ENCODE measurements around the gene NKAIN2.

NKAIN2 gene

DNA sequence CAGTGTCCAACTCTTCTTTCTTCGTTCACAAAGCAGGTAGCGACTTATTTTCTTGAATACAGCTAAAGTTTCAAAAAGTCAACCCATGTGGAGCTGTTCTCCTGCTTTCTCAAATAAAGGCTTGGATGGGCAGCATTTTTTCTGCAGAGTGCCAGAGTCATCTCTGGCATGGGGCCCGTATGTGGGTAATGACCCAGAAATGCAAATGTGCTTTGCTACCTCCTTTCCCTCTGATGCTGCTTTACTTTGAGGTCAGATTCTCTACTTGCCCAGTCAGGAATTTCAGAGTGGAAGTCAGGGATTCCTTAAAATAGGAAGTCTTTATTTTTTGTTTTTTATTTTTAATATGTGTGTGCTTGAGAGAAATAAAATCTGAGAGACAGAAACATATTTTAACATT lies 4.9 kb downstream of the NKAIN2 start:
- DNase-seq (ENCODE audit: low spot score): no peak

- DNase-seq (ENCODE audit: low spot score): no peak
Measured at GRCh38 chr6:123810214-123810613, 6.5 kb downstream of the NKAIN2 start.

GRCh38 chr6:123810948-123811347 lies 7.3 kb downstream of the NKAIN2 start:
- no peak for DNase-seq (ENCODE audit: low spot score)

GRCh38 chr6:123811378-123811777 lies 7.7 kb downstream of the NKAIN2 start:
- DNase-seq (ENCODE audit: low spot score): no peak

- DNase-seq (ENCODE audit: low spot score): no peak
Measured at GRCh38 chr6:123812621-123813020, 9.0 kb downstream of the NKAIN2 start.

DNA sequence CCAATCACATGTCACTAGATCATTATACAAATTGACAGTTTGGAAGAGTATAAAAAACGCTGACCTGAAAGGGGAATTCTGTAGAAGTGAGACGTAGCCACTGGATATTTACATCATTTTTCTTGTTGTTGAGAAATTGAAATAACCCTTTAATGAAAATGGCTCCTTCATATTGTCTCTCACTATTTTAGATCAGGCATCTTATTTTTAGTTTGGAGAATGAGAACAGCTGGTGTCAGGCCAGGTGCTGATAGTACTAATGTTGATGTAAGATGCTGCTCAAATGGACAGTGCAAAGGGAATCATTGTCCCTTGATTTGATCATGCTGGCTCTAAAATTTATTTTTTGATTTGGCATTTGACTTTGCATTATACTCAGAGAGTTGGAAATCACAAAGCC lies 17.4 kb downstream of the NKAIN2 start:
- no peak for DNase-seq (ENCODE audit: low spot score)

- DNase-seq (ENCODE audit: low spot score): no peak
Measured at GRCh38 chr6:123829302-123829953, 25.8 kb downstream of the NKAIN2 start.

DNA sequence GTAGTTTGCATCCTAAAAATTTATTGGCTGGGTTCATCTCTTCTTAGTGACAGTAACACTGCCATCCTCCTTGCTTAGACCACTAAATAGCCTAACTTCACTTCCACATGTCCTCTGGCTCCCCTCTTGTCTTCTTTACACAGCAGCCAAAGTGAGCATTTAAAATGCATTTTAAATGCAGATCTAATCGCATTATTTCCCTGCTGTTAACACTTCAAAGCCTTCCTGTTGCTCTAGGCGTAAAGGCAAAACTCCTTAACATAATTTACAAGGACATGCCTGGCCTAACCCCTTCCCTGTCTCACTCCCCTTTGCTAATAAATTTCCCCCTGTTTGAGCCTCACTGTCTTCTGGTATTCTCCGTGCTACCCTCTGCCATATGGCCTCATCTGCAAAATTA lies 26.5 kb downstream of the NKAIN2 start:
- DNase-seq (ENCODE audit: low spot score): no peak

- no peak for DNase-seq (ENCODE audit: low spot score)
Measured at GRCh38 chr6:123838505-123839234, 35.0 kb downstream of the NKAIN2 start.

GRCh38 chr6:123841067-123841896 lies 37.6 kb downstream of the NKAIN2 start:
- no peak for DNase-seq (ENCODE audit: low spot score)

DNA sequence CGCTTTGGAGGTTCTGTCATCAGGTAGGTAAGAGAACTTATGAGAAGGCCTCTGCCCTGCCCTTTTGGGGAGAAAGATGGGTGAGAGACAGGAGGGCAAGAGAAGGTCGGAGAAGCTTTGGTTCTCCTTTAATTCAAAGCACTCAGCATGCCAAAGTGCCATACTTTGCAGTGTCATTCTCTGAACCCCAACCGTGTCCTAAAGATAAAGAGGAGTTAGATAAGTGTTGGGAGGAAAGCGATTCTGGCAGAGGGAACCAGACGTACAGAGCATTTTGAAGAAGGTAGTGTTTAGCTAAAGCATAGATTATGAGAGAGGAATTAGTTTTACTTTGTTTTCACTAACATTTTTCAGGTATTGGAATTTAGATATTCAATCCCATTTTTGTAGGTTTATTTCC lies 40.3 kb downstream of the NKAIN2 start:
- DNase-seq (ENCODE audit: low spot score): no peak

DNA sequence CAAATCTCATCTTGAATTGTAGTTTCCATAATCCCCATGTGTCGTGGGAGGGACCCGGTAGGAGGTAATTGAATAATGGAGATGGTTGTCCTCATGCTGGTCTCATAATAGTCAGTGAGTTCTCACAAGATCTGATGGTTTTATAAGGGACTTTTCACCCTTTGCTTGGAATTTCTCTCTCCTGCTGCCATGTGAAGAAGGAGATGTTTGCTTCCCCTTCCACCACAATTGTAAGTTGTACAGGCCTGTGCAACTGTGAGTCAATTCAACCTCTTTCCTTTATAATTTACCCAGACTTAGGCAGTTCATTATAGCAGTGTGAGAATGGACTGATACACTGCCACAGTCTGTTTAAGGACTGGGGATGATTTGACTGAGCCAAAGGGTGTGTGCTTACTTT lies 44.7 kb downstream of the NKAIN2 start:
- no peak for DNase-seq (ENCODE audit: low spot score)

- DNase-seq (ENCODE audit: low spot score): no peak
Measured at GRCh38 chr6:123849406-123849805, 45.7 kb downstream of the NKAIN2 start.

DNA sequence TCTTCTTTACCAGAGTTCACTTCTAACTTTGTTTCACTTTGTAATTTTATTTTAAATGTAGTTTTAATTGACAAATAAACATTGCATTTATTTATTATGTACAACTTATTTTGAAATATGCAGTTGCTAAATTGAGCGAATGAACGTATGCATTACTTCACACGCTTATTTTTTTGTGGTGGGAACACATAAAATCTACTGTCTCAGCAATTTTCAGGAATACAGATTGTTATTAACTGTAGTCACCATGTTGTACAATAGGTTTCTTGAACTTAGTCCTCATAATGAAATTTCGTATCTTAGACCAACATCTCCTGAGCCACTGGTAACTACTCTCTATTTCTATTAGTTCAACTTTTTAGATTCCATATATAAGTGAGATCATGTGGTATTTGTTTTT lies 46.9 kb downstream of the NKAIN2 start:
- no peak for DNase-seq (ENCODE audit: low spot score)

- no peak for DNase-seq (ENCODE audit: low spot score)
Measured at GRCh38 chr6:123854201-123854600, 50.5 kb downstream of the NKAIN2 start.

GRCh38 chr6:123855506-123855905 lies 51.8 kb downstream of the NKAIN2 start:
- DNase-seq (ENCODE audit: low spot score): no peak

DNA sequence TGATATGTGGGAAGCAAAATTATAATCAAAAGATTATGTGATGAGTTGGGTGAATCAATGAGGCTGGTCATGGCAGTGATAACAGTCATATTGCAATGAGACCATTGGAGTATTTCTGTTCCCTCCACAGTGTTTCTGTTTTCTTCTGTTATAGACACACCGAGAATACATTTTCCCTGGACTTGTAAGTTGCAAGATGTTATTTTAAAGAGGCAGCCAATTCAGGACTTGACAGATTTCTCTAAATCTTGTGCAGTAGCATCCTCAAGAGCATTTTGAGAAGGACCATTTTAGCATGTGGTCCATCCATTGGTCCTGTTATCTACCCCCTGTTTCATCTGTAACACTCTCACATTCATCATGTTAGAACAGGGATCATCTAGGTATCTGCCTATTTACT lies 55.6 kb downstream of the NKAIN2 start:
- no peak for DNase-seq (ENCODE audit: low spot score)

GRCh38 chr6:123869334-123869733 lies 65.7 kb downstream of the NKAIN2 start:
- no peak for DNase-seq (ENCODE audit: low spot score)

- no peak for DNase-seq (ENCODE audit: low spot score)
Measured at GRCh38 chr6:123873974-123874373, 70.3 kb downstream of the NKAIN2 start.

- no peak for DNase-seq (ENCODE audit: low spot score)
Measured at GRCh38 chr6:123875784-123876183, 72.1 kb downstream of the NKAIN2 start.

- no peak for DNase-seq (ENCODE audit: low spot score)
Measured at GRCh38 chr6:123879749-123880148, 76.1 kb downstream of the NKAIN2 start.

DNA sequence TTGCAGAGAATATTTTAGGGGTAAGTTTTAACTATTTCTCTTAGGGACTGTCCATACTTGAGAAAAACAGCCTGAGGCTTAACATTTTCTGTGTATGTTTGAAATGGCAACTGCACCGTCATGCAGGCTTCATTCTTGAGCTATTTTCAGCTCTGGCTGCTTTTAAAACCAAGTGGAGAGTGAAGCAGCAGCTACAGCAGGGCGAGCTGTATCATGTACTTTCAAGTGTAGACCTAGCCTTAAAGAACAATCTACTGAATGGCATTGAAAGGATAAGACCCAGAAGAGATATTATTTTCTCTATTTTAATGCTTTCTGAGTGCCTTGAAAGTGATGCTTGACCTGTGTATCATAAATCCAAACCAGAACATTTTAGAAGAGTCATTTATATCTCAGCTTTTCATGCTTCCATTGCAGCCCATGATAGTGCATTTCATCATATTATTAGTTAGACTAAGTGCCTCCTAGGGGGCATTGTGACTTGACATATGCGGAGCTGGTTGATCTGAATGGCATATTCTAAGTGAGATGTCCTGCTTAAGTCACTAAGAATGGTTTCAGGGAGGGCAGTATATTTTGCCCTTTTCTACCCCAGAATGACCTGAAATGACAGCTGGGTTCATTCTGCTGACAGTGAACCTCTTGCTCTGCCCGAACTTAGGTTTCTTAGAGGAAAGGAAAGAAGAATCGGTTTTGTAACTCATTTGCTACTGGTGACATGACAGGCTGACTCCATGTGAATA lies 85.3 kb downstream of the NKAIN2 start:
- no peak for DNase-seq (ENCODE audit: low spot score)
